SK-N-MC (cell line): Measurements from ENCODE around the gene FNIP2.
"Not testable (repeated sequence)": the region's sequence is repeated elsewhere in the genome, so short reads cannot be mapped to it uniquely, and the experiment has no call there.

Experiments used
- DNase-seq: peaks from one replicate; pipeline ENCODE4 v3.0.0-alpha.2; 2011; ENCODE audit warnings: low read depth, low spot score
- H3K27ac ChIP-seq: fragments of 200-600 bp; sonication (generic); 2 replicates; pipeline ENCODE4 v1.5.1; 2016; ENCODE audit warnings: mixed run types
- H3K36me3 ChIP-seq: fragments of 200-600 bp; sonication (generic); 2 replicates; pipeline ENCODE4 v1.6.1; 2017; ENCODE audit warnings: antibody characterized with exemption, low read length, mixed read lengths; ENCODE audit not compliant: insufficient read depth
- H3K4me3 ChIP-seq: fragments of 200-600 bp; sonication (generic); 2 replicates; pipeline ENCODE4 v1.5.1; 2016
- H3K9ac ChIP-seq: fragments of 200-600 bp; sonication (generic); 2 replicates; pipeline ENCODE4 v1.8.0; 2017; ENCODE audit warnings: mixed run types, mixed read lengths; ENCODE audit not compliant: insufficient read length
- H3K9me3 ChIP-seq: fragments of 200-600 bp; sonication (generic); 2 replicates; pipeline ENCODE4 v1.6.1; 2017; ENCODE audit warnings: low read depth, mild to moderate bottlenecking, antibody characterized with exemption, low read length, moderate library complexity, mixed read lengths
- EZH2 ChIP-seq: fragments of 200-600 bp; sonication (generic); IDR thresholded peaks from one replicate; pipeline ENCODE4 v1.6.1; 2017; ENCODE audit warnings: antibody characterized with exemption
- FOXP2 ChIP-seq: optimal IDR thresholded peaks from 2 replicates; pipeline ENCODE3; 2011; ENCODE audit warnings: mild to moderate bottlenecking, moderate library complexity; ENCODE audit not compliant: insufficient read depth; ENCODE audit errors: extremely low read length, control extremely low read depth
- POLR2AphosphoS5 ChIP-seq: IDR thresholded peaks from 2 replicates; pipeline ENCODE4 v1.6.1; 2012; ENCODE audit warnings: mild to moderate bottlenecking, low read depth, low read length, borderline replicate concordance

Gene FNIP2

GRCh38 chr4:158870282-158870625, 101.4 kb downstream of the FNIP2 start:
- TF ChIP-seq POLR2AphosphoS5 (no peak), EZH2 (no peak), FOXP2 (no peak)
- Histone ChIP-seq H3K4me3 (no peak overlapping the region), H3K9ac (no peak overlapping the region), H3K27ac (no peak overlapping the region), H3K36me3 (0 out of 2 replicates have a peak, but pooled peaks cover 3% of the 10 kb centered on the region), H3K9me3 (no peaks in the 10 kb centered on the region)
- no peak for DNase-seq

GRCh38 chr4:158870626-158871334, 102.0 kb downstream of the FNIP2 start:
- Histone ChIP-seq H3K9ac (no peak overlapping the region), H3K36me3 (0 out of 2 replicates have a peak, but pooled peaks cover 3% of the 10 kb centered on the region), H3K4me3 (no peak overlapping the region), H3K27ac (no peak overlapping the region), H3K9me3 (no peaks in the 10 kb centered on the region)
- no peak for DNase-seq
- TF ChIP-seq EZH2 (no peak), POLR2AphosphoS5 (no peak), FOXP2 (no peak)

GRCh38 chr4:158871335-158871724, 102.5 kb downstream of the FNIP2 start:
- DNase-seq = no peak
- 0 out of 2 replicates have a peak, but pooled peaks cover 3% of the 10 kb centered on the region for H3K36me3 ChIP-seq
- no peak overlapping the region for H3K27ac ChIP-seq
- no peak overlapping the region for H3K4me3 ChIP-seq
- no peak for TF ChIP-seq EZH2
- no peak for TF ChIP-seq POLR2AphosphoS5
- TF ChIP-seq FOXP2 = no peak
- no peaks in the 10 kb centered on the region for H3K9me3 ChIP-seq
- no peak overlapping the region for H3K9ac ChIP-seq

- TF ChIP-seq EZH2 = no peak
- TF ChIP-seq POLR2AphosphoS5 = no peak
- no peak for TF ChIP-seq FOXP2
- Histone ChIP-seq H3K36me3 (0 out of 2 replicates have a peak, but pooled peaks cover 3% of the 10 kb centered on the region), H3K4me3 (no peak overlapping the region), H3K9me3 (no peaks in the 10 kb centered on the region), H3K9ac (no peak overlapping the region), H3K27ac (no peak overlapping the region)
- no peak for DNase-seq
These were observed 105.1 kb downstream of the FNIP2 start for GRCh38 chr4:158873795-158874401.

GRCh38 chr4:158875026-158875425, 106.2 kb downstream of the FNIP2 start:
- H3K9ac ChIP-seq = no peak overlapping the region
- no peak for DNase-seq
- H3K9me3 ChIP-seq = no peaks in the 10 kb centered on the region
- no peaks in the 10 kb centered on the region for H3K36me3 ChIP-seq
- no peak overlapping the region for H3K4me3 ChIP-seq
- no peak for TF ChIP-seq FOXP2
- TF ChIP-seq EZH2 = no peak
- no peak for TF ChIP-seq POLR2AphosphoS5
- no peak overlapping the region for H3K27ac ChIP-seq

GRCh38 chr4:158875455-158875854, 106.6 kb downstream of the FNIP2 start:
- Histone ChIP-seq H3K27ac (no peak overlapping the region), H3K9me3 (no peaks in the 10 kb centered on the region), H3K9ac (no peak overlapping the region), H3K36me3 (no peaks in the 10 kb centered on the region), H3K4me3 (no peak overlapping the region)
- no peak for DNase-seq
- TF ChIP-seq EZH2 (no peak), FOXP2 (no peak), POLR2AphosphoS5 (no peak)

GRCh38 chr4:158877069-158877468, 108.2 kb downstream of the FNIP2 start:
- Histone ChIP-seq H3K9ac (no peak overlapping the region), H3K4me3 (no peak overlapping the region), H3K27ac (no peak overlapping the region), H3K36me3 (no peaks in the 10 kb centered on the region), H3K9me3 (no peaks in the 10 kb centered on the region)
- no peak for TF ChIP-seq EZH2
- no peak for TF ChIP-seq FOXP2
- DNase-seq = no peak

- not testable (repeated sequence) for H3K27ac ChIP-seq, DNase-seq, H3K36me3 ChIP-seq, H3K9me3 ChIP-seq, H3K4me3 ChIP-seq, H3K9ac ChIP-seq
These were observed 113.3 kb downstream of the FNIP2 start for GRCh38 chr4:158882142-158882541.

GRCh38 chr4:158884280-158884679, 115.5 kb downstream of the FNIP2 start:
- Histone ChIP-seq H3K4me3 (no peak overlapping the region), H3K9ac (no peak overlapping the region), H3K36me3 (no peaks in the 10 kb centered on the region), H3K9me3 (no peaks in the 10 kb centered on the region), H3K27ac (no peak overlapping the region)
- no peak for TF ChIP-seq EZH2
- no peak for TF ChIP-seq POLR2AphosphoS5
- no peak for TF ChIP-seq FOXP2
- no peak for DNase-seq
